Neural progenitor cell (in vitro differentiated cells): ENCODE results near the gene LAX1.

Experiments
- EZH2phosphoT487 ChIP-seq: fragments of 200-600 bp; sonication (generic); IDR thresholded peaks from 2 replicates; pipeline ENCODE4 v1.6.1; 2017; ENCODE audit warnings: antibody characterized with exemption
- TF ChIP-seq, protein P1 (sequence below): fragments of 200-600 bp; sonication (generic); IDR thresholded peaks from 2 replicates; pipeline ENCODE4 v1.5.1; 2017; ENCODE audit warnings: antibody characterized with exemption, mild to moderate bottlenecking

DNA sequence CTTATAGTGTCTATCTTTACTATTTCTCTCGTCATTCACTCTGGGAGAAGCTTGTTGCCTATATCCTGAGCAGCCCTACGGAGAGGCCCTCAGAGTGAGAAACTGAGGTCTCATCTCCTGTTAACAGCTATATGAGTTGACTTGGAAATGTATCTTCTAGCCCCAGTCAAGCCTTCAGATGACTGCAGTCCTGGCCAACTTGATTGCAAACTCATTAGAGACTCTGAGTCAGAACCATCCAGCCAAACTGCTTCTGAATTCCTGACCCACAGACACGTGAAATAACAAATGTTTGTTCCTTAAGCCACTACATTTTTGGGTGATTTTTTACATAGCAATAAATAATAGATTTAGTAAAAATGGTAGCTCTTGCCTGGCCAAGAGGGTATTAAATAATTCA is 26.5 kb downstream of the LAX1 start:
- TF ChIP-seq, protein P1, sequence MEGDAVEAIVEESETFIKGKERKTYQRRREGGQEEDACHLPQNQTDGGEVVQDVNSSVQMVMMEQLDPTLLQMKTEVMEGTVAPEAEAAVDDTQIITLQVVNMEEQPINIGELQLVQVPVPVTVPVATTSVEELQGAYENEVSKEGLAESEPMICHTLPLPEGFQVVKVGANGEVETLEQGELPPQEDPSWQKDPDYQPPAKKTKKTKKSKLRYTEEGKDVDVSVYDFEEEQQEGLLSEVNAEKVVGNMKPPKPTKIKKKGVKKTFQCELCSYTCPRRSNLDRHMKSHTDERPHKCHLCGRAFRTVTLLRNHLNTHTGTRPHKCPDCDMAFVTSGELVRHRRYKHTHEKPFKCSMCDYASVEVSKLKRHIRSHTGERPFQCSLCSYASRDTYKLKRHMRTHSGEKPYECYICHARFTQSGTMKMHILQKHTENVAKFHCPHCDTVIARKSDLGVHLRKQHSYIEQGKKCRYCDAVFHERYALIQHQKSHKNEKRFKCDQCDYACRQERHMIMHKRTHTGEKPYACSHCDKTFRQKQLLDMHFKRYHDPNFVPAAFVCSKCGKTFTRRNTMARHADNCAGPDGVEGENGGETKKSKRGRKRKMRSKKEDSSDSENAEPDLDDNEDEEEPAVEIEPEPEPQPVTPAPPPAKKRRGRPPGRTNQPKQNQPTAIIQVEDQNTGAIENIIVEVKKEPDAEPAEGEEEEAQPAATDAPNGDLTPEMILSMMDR: no peak
- no peak for TF ChIP-seq EZH2phosphoT487
